WERI-Rb-1 (cell line): ENCODE measurements around the gene KIAA1671.
A peak's percentile ranks its signal among the peaks of the same experiment; 100 is the strongest.
"Not testable (repeated sequence)": the region's sequence is repeated elsewhere in the genome, so short reads cannot be mapped to it uniquely, and the experiment has no call there.

ENCODE experiments used
- DNase-seq: peaks from one replicate; pipeline ENCODE4 v3.0.0-alpha.2; 2020
- H3K27ac ChIP-seq: fragments of 250-450 bp; sonication (Bioruptor Pico); 2 replicates; pipeline ENCODE4 v1.5.1; 2020; ENCODE audit warnings: mild to moderate bottlenecking, moderate library complexity
- H3K27me3 ChIP-seq: fragments of 250-450 bp; sonication (Bioruptor Pico); 2 replicates; pipeline ENCODE4 v1.5.1; 2021; ENCODE audit warnings: mild to moderate bottlenecking, low read depth, moderate library complexity; ENCODE audit not compliant: insufficient read depth, severe bottlenecking
- H3K36me3 ChIP-seq: fragments of 250-450 bp; sonication (Bioruptor Pico); 2 replicates; pipeline ENCODE4 v1.5.1; 2020; ENCODE audit warnings: mild to moderate bottlenecking, moderate library complexity
- H3K4me3 ChIP-seq: 2 replicates; pipeline ENCODE4 v1.5.1; 2011; ENCODE audit warnings: low read depth, mild to moderate bottlenecking, control low read depth, low read length
- H3K9me3 ChIP-seq: fragments of 250-450 bp; sonication (Bioruptor Pico); 2 replicates; pipeline ENCODE4 v1.5.1; 2021; ENCODE audit warnings: mild to moderate bottlenecking, moderate library complexity; ENCODE audit not compliant: severe bottlenecking
- CTCF ChIP-seq: IDR thresholded peaks from 2 replicates; pipeline ENCODE4 v1.5.1; 2011; ENCODE audit warnings: low read depth, mild to moderate bottlenecking, control low read depth, inconsistent platforms, low read length

Gene KIAA1671

GRCh38 chr22:25228822-25229221 is 276.3 kb downstream of the KIAA1671 start:
- no peak for TF ChIP-seq CTCF
- Histone ChIP-seq H3K27me3 (no peaks in the 10 kb centered on the region), H3K9me3 (no peaks in the 10 kb centered on the region), H3K36me3 (no peaks in the 10 kb centered on the region), H3K4me3 (no peak overlapping the region), H3K27ac (no peak overlapping the region)
- no peak for DNase-seq

GRCh38 chr22:25230760-25231159 is 278.2 kb downstream of the KIAA1671 start:
- not testable (repeated sequence) for DNase-seq, H3K36me3 ChIP-seq, H3K4me3 ChIP-seq, H3K9me3 ChIP-seq, H3K27me3 ChIP-seq, H3K27ac ChIP-seq

DNA sequence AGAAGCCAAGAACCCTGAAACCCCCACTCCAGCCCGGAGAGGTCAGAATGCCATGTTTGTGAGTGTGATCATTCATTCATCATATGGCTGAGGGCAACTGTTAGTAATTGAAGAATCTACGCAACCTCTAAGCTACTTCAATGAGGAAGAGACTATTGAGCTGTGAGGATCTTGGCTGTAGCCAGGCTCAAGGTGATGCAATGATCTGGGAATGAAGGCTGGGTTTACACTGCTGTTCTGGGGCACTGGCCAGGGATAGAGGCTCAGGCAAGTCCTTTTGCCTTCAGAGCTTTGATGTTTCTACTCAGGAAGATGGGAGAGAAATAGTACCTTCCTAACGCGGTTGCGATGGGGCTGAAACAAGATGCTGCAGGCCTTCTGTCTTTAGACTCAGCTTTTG is 279.8 kb downstream of the KIAA1671 start:
- Histone ChIP-seq H3K27me3 (no peaks in the 10 kb centered on the region), H3K27ac (no peak overlapping the region), H3K9me3 (no peaks in the 10 kb centered on the region), H3K4me3 (no peak overlapping the region), H3K36me3 (no peaks in the 10 kb centered on the region)
- DNase-seq: no peak
- TF ChIP-seq CTCF: no peak

GRCh38 chr22:25233706-25234105 is 281.2 kb downstream of the KIAA1671 start:
- H3K36me3 ChIP-seq, H3K27me3 ChIP-seq, H3K27ac ChIP-seq, H3K4me3 ChIP-seq, H3K9me3 ChIP-seq, DNase-seq: not testable (repeated sequence)

DNA sequence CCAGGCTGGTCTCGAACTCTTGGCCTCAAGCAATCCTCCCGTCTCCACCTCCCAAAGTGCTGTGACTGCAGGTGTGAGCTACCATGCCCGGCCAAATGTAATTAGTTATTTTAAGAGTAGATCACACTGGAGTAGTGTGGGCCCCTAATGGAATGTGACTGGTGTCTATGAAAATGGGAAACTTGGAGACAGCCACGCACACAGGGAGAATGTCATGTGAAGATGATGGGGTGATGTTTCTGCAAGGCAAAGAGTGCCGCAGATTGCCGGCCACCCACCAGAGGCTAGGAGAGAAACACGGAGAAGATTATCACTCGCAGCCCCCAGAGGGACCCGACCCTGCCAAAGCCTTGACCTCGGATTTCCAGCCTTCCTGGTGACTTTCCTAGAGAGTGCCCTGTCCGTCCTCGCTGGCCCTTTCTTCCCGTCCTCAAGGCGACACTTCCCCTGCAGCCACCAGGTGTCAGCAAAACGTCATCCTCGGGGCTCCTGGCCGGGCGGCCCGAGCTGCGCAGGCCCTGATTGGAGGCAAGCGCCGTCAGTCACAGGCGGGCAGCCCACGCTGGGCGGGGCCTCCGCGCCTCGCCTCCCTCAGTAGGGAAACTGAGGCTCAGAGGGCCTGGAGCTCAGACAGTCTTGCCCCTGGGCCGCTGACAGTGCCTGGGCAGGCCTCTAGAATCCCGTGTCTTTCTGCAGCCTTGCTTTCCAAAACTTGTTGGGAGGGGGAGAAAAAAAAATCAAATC is 283.2 kb downstream of the KIAA1671 start:
- Histone ChIP-seq H3K36me3 (no peaks in the 10 kb centered on the region), H3K27me3 (no peaks in the 10 kb centered on the region), H3K9me3 (no peaks in the 10 kb centered on the region), H3K27ac (no peak overlapping the region), H3K4me3 (no peak overlapping the region)
- peak; percentile 90 for DNase-seq
- peak; percentile 92 for TF ChIP-seq CTCF

DNA sequence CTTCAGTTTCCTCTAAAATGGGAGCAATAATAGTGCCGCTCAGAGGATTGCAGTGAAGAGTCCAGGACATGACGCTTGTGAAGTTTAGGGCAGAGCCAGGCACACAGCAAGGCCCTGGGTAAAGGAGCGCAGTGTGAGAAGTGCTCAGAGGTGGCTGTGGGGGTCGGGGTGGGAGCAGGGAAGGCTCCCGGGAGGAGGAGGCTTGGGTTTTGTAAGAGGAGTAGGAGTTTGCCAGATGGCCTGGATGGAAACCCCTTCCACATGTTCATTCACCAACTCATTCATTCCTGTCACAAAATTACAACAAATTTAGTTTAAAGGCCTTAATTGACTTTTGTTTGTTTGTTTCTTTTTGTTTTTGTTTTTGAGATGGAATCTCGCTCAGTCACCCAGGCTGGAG is 283.9 kb downstream of the KIAA1671 start:
- no peak for TF ChIP-seq CTCF
- Histone ChIP-seq H3K27ac (no peak overlapping the region), H3K27me3 (no peaks in the 10 kb centered on the region)

GRCh38 chr22:25237503-25237902 is 285.0 kb downstream of the KIAA1671 start:
- Histone ChIP-seq H3K36me3 (no peaks in the 10 kb centered on the region), H3K4me3 (no peak overlapping the region), H3K27ac (no peak overlapping the region), H3K9me3 (no peaks in the 10 kb centered on the region), H3K27me3 (no peaks in the 10 kb centered on the region)
- TF ChIP-seq CTCF: 0 out of 2 replicates have a peak, but pooled peaks have one; percentile 27
- peak; percentile 18 for DNase-seq

More for the DNA sequence above, 283.9 kb downstream of the KIAA1671 start:
- Histone ChIP-seq H3K4me3 (no peak overlapping the region), H3K9me3 (no peaks in the 10 kb centered on the region), H3K36me3 (no peaks in the 10 kb centered on the region)
- DNase-seq: no peak

DNA sequence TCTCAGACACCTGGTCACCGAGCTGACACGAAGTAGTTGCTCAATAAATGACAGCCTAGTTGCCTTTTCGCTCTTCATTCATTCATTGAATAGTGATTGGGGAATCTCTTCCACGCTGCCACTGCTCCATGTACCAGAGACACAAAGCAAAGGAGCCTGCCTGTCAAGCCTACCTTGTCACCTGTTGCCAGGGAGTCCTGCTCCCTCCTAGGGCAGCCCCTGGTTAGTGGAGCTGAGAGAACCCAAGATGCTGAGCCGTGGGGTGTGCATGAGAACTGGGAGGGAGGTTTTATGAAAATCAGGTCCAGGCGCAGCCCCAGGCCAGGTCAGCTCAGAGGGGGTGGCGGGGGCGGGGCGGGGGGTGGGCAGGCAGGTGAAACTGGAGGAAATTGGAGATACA is 285.5 kb downstream of the KIAA1671 start:
- H3K4me3 ChIP-seq, H3K27me3 ChIP-seq, DNase-seq, H3K27ac ChIP-seq, H3K9me3 ChIP-seq, H3K36me3 ChIP-seq: not testable (repeated sequence)
